HEK293 (cell line): ENCODE data around the gene RASL12.
A peak's percentile ranks its signal among the peaks of the same experiment; 100 is the strongest.

Experiments
- GLI2 ChIP-seq: fragments of 450-650 bp; formaldehyde crosslinking; IDR thresholded peaks from 2 replicates; pipeline ENCODE4; 2017; ENCODE audit warnings: missing biosample characterization, missing genetic modification characterization, low read depth, borderline replicate concordance
- KLF17 ChIP-seq: fragments of 450-650 bp; formaldehyde crosslinking; IDR thresholded peaks from 2 replicates; pipeline ENCODE4 v1.5.1; 2016; ENCODE audit warnings: missing biosample characterization, missing genetic modification characterization
- MEIS1 ChIP-seq: sonication (generic); formaldehyde crosslinking; IDR thresholded peaks from 2 replicates; pipeline ENCODE4 v1.8.1; 2022; ENCODE audit warnings: missing genetic modification reagents, mild to moderate bottlenecking, borderline replicate concordance
- PRDM1 ChIP-seq: fragments of 450-650 bp; formaldehyde crosslinking; IDR thresholded peaks from 2 replicates; pipeline ENCODE4; 2016; ENCODE audit warnings: missing biosample characterization, missing genetic modification characterization
- SCRT1 ChIP-seq: fragments of 450-650 bp; formaldehyde crosslinking; IDR thresholded peaks from 2 replicates; pipeline ENCODE4 v1.5.1; 2016; ENCODE audit warnings: missing biosample characterization, missing genetic modification characterization, borderline replicate concordance
- SETDB1 ChIP-seq: IDR thresholded peaks from one replicate; pipeline ENCODE4 v1.6.1; 2017; ENCODE audit warnings: mild to moderate bottlenecking, low read length, moderate library complexity, mixed read lengths; ENCODE audit not compliant: insufficient read length
- TRIM28 ChIP-seq: IDR thresholded peaks from 2 replicates; pipeline ENCODE4 v1.6.1; 2011; ENCODE audit warnings: low read length, control low read depth, borderline replicate concordance
- ZBTB17 ChIP-seq: fragments of 450-650 bp; formaldehyde crosslinking; IDR thresholded peaks from 2 replicates; pipeline ENCODE4 v1.5.1; 2016; ENCODE audit warnings: missing biosample characterization, missing genetic modification characterization
- ZFHX2 ChIP-seq: fragments of 450-650 bp; formaldehyde crosslinking; conservative IDR thresholded peaks from 2 replicates; pipeline ENCODE4 v1.5.1; 2016; ENCODE audit warnings: missing biosample characterization, missing genetic modification characterization
- ZFP3 ChIP-seq: fragments of 450-650 bp; formaldehyde crosslinking; IDR thresholded peaks from 2 replicates; pipeline ENCODE4 v1.5.1; 2016; ENCODE audit warnings: low read depth, missing biosample characterization, missing genetic modification characterization
- ZNF132 ChIP-seq: fragments of 450-650 bp; formaldehyde crosslinking; IDR thresholded peaks from 2 replicates; pipeline ENCODE4 v1.5.1; 2017; ENCODE audit warnings: missing biosample characterization, missing genetic modification characterization, borderline replicate concordance
- ZNF398 ChIP-seq: fragments of 450-650 bp; formaldehyde crosslinking; IDR thresholded peaks from 2 replicates; pipeline ENCODE4 v1.5.1; 2017; ENCODE audit warnings: missing biosample characterization, missing genetic modification characterization
- ZNF404 ChIP-seq: fragments of 450-650 bp; formaldehyde crosslinking; IDR thresholded peaks from 2 replicates; pipeline ENCODE4 v1.5.1; 2017; ENCODE audit warnings: missing biosample characterization, missing genetic modification characterization
- ZNF473 ChIP-seq: fragments of 450-650 bp; formaldehyde crosslinking; IDR thresholded peaks from 2 replicates; pipeline ENCODE4 v1.5.1; 2017; ENCODE audit warnings: missing biosample characterization, missing genetic modification characterization
- ZNF544 ChIP-seq: fragments of 450-650 bp; formaldehyde crosslinking; IDR thresholded peaks from 2 replicates; pipeline ENCODE4 v1.5.0; 2017; ENCODE audit warnings: missing biosample characterization, missing genetic modification characterization
- ZNF624 ChIP-seq: fragments of 450-650 bp; formaldehyde crosslinking; IDR thresholded peaks from 2 replicates; pipeline ENCODE4 v1.5.1; 2017; ENCODE audit warnings: missing biosample characterization, missing genetic modification characterization
- ZNF658 ChIP-seq: fragments of 450-650 bp; formaldehyde crosslinking; IDR thresholded peaks from 2 replicates; pipeline ENCODE4; 2016; ENCODE audit warnings: missing biosample characterization, missing genetic modification characterization
- ZSCAN16 ChIP-seq: fragments of 450-650 bp; formaldehyde crosslinking; IDR thresholded peaks from 2 replicates; pipeline ENCODE4 v1.5.1; 2016; ENCODE audit warnings: missing biosample characterization, missing genetic modification characterization
- TF ChIP-seq, protein P1 (sequence below): fragments of 450-650 bp; formaldehyde crosslinking; IDR thresholded peaks from 2 replicates; pipeline ENCODE4 v1.5.1; 2016; ENCODE audit warnings: missing biosample characterization, missing genetic modification characterization
- TF ChIP-seq, protein P2 (sequence below): fragments of 450-650 bp; formaldehyde crosslinking; IDR thresholded peaks from 2 replicates; pipeline ENCODE4 v1.5.1; 2016; ENCODE audit warnings: missing biosample characterization, missing genetic modification characterization
- TF ChIP-seq, protein P3 (sequence below): fragments of 450-650 bp; IDR thresholded peaks from 2 replicates; pipeline ENCODE4 v1.5.1; 2018; ENCODE audit warnings: missing biosample characterization, missing genetic modification characterization
- TF ChIP-seq, protein P4 (sequence below): fragments of 450-650 bp; formaldehyde crosslinking; optimal IDR thresholded peaks from 2 replicates; pipeline ENCODE3; 2016; ENCODE audit warnings: missing biosample characterization, mild to moderate bottlenecking, missing genetic modification characterization
- TF ChIP-seq, protein P5 (sequence below): fragments of 450-650 bp; formaldehyde crosslinking; IDR thresholded peaks from 2 replicates; pipeline ENCODE4 v1.5.1; 2017; ENCODE audit warnings: missing biosample characterization, missing genetic modification characterization

Gene RASL12

GRCh38 chr15:65082303-65082953, 14.6 kb upstream of the RASL12 start (continued):
- TF ChIP-seq ZFHX2 (tag by site-specific recombination) (peak; percentile 86), TRIM28 (no peak), PRDM1 (no peak), ZNF544 (tag by site-specific recombination) (no peak), ZNF398 (tag by site-specific recombination) (peak; percentile 70), SCRT1 (tag by site-specific recombination) (no peak), ZNF624 (tag by site-specific recombination) (no peak), GLI2 (tag by site-specific recombination) (no peak), ZFP3 (tag by site-specific recombination) (no peak), ZSCAN16 (tag by site-specific recombination) (no peak), SETDB1 (no peak), ZNF658 (tag by site-specific recombination) (no peak), ZNF132 (tag by site-specific recombination) (no peak), ZBTB17 (tag by site-specific recombination) (peak; percentile 91), ZNF473 (tag by site-specific recombination) (no peak), ZNF404 (tag by site-specific recombination) (no peak), MEIS1 (CRISPR knock-in tag) (no peak), KLF17 (tag by site-specific recombination) (0 out of 2 replicates have a peak, but pooled peaks have one; percentile 33)
- TF ChIP-seq, protein P1, sequence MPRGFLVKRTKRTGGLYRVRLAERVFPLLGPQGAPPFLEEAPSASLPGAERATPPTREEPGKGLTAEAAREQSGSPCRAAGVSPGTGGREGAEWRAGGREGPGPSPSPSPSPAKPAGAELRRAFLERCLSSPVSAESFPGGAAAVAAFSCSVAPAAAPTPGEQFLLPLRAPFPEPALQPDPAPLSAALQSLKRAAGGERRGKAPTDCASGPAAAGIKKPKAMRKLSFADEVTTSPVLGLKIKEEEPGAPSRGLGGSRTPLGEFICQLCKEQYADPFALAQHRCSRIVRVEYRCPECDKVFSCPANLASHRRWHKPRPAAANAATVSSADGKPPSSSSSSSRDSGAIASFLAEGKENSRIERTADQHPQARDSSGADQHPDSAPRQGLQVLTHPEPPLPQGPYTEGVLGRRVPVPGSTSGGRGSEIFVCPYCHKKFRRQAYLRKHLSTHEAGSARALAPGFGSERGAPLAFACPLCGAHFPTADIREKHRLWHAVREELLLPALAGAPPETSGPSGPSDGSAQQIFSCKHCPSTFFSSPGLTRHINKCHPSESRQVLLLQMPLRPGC (tag by site-specific recombination): no peak
- TF ChIP-seq, protein P2, sequence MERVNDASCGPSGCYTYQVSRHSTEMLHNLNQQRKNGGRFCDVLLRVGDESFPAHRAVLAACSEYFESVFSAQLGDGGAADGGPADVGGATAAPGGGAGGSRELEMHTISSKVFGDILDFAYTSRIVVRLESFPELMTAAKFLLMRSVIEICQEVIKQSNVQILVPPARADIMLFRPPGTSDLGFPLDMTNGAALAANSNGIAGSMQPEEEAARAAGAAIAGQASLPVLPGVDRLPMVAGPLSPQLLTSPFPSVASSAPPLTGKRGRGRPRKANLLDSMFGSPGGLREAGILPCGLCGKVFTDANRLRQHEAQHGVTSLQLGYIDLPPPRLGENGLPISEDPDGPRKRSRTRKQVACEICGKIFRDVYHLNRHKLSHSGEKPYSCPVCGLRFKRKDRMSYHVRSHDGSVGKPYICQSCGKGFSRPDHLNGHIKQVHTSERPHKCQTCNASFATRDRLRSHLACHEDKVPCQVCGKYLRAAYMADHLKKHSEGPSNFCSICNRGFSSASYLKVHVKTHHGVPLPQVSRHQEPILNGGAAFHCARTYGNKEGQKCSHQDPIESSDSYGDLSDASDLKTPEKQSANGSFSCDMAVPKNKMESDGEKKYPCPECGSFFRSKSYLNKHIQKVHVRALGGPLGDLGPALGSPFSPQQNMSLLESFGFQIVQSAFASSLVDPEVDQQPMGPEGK (tag by site-specific recombination): 0 out of 2 replicates have a peak, but pooled peaks have one; percentile 34
- TF ChIP-seq, protein P3, sequence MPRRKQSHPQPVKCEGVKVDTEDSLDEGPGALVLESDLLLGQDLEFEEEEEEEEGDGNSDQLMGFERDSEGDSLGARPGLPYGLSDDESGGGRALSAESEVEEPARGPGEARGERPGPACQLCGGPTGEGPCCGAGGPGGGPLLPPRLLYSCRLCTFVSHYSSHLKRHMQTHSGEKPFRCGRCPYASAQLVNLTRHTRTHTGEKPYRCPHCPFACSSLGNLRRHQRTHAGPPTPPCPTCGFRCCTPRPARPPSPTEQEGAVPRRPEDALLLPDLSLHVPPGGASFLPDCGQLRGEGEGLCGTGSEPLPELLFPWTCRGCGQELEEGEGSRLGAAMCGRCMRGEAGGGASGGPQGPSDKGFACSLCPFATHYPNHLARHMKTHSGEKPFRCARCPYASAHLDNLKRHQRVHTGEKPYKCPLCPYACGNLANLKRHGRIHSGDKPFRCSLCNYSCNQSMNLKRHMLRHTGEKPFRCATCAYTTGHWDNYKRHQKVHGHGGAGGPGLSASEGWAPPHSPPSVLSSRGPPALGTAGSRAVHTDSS: no peak
- TF ChIP-seq, protein P4, sequence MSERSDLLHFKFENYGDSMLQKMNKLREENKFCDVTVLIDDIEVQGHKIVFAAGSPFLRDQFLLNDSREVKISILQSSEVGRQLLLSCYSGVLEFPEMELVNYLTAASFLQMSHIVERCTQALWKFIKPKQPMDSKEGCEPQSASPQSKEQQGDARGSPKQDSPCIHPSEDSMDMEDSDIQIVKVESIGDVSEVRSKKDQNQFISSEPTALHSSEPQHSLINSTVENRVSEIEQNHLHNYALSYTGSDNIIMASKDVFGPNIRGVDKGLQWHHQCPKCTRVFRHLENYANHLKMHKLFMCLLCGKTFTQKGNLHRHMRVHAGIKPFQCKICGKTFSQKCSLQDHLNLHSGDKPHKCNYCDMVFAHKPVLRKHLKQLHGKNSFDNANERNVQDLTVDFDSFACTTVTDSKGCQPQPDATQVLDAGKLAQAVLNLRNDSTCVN (tag by site-specific recombination): no peak
- TF ChIP-seq, protein P5, sequence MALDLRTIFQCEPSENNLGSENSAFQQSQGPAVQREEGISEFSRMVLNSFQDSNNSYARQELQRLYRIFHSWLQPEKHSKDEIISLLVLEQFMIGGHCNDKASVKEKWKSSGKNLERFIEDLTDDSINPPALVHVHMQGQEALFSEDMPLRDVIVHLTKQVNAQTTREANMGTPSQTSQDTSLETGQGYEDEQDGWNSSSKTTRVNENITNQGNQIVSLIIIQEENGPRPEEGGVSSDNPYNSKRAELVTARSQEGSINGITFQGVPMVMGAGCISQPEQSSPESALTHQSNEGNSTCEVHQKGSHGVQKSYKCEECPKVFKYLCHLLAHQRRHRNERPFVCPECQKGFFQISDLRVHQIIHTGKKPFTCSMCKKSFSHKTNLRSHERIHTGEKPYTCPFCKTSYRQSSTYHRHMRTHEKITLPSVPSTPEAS (tag by site-specific recombination): no peak
- TF ChIP-seq, all 188 proteins: peak for 10
